LHCN-M2 (cell line): ENCODE results near the gene SNN. TPM values are rescaled to one million over a fixed set of nuclear protein-coding genes. Genes with fewer than 3 reads are reported as not detected.

Source experiments
- DNase-seq: peaks from one replicate; pipeline ENCODE4 v3.0.0-alpha.2; 2012; ENCODE audit warnings: low read depth
- total RNA-seq: library from RNA; depleted of rRNA; stranded (reverse); fragments of >200 nt; gene quantifications from 2 replicates; pipeline ENCODE4 v1.2.3, GENCODE V29; 2014

Gene SNN
- total RNA-seq, 1 experiment from 2014 or later = 12.4 TPM

DNA sequence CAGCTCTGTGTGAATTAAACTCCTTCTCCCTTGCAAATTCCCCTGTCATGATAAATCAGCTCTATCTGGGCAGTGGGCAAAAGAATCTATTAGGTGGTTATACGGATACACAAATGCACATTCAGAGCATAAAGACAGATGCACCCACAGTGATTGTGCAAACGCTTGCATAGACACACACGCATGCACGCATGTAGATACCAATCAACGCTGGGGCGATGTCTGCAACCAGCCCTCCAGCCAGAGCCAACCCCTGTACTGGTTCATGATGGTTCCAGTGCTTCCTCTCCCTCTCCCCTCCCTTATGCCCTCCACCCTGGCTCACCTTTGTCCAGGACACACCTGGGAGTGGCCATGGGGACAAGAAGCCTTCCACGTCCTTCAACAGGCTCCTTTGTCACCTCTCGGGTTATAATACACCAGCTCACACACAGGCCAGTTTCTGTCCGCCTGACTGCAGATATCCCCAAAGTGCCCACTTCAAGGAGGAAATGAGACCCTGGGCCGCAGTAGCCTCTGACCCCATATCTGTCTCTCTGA is 33.1 kb upstream of the SNN start:
- DNase-seq = no peak

GRCh38 chr16:11635679-11636171 is 32.5 kb upstream of the SNN start:
- no peak for DNase-seq

DNA sequence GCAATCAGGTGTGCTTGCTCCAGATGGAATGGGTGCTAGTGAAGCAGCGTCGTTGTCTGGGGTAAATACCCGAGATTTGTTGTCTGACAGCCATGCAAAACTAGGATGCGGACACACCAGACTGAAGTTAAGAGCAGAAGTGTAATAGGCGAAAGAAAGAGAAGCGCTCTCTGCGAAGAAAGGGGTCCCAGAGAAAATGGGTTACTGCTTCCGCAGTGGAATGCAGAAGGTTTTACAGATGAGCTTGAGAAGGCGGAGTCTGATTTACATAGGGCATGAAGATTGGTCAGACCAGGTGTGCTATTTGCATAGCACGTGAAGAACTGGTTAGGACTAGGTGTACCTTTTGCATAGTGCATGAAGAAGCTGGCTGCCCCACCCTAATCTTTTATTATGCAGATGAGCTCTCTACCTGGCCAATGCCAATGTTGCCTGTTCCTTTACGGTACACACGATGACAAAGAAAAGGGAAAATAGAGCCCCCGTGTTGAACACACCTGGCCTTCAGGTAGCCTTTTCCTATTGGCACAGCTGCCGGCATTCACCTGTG is 32.0 kb upstream of the SNN start:
- no peak for DNase-seq

DNA sequence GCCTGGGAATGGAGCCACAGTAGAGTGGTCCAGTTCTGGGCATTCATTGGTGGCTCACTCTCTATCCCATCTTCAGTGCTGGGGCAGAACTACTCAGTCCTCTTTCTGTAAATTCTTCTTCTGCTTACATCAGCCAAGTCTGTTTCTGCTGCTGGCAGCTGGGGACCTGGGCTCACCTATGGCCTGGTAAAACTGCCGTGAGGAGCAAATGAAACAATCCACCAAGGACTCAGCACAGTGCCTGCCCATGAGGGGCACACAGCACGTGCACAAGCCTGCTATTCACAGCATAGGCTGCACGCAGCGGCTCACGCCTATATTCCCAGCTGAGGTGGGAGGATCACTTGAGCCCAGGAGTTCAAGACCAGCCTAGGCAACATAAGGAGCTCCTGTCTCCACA is 30.9 kb upstream of the SNN start:
- no peak for DNase-seq

DNA sequence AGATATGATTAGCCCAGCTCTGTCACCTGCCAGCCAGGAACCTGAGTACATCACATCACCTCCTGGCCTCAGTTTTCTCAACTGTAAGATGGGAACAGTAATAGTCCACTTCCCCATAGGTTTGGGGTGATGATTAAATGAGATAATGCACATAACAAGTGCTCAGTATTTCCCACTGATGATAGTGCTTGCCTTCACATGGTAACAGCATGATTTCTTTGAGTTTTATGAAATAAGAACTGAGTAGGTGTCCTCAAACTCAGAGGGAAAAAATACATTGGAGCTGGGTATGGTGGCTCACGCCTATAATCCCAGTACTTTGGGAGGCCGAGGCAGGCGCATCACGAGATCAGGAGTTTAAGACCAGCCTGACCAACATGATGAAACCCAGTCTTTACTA is 30.1 kb upstream of the SNN start:
- DNase-seq = no peak

- no peak for DNase-seq
Measured at GRCh38 chr16:11639008-11639562, 29.2 kb upstream of the SNN start.

GRCh38 chr16:11639925-11640899 is 28.0 kb upstream of the SNN start:
- peak; percentile 85 for DNase-seq

GRCh38 chr16:11640987-11641817 is 27.1 kb upstream of the SNN start:
- peak; percentile 46 for DNase-seq

- no peak for DNase-seq
Measured at GRCh38 chr16:11642765-11643116, 25.5 kb upstream of the SNN start.

DNA sequence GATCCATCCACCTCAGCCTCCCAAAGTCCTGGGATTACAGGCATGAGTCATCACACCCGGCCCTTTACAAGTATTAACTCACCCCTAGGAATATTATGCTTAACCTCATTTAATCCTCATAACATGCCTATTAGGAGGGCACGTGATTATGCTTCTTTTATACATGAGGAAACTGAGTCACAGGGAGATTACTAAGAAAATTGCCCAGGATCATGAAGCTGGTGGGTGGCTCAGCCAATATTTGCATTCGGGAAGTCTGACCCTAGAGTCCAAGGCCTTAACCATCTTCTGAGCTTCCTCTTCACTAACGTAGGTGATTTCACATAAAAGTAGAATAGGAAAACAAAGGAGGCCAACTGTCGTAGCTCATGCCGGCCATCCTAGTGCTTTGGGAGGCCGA is 19.0 kb upstream of the SNN start:
- DNase-seq = no peak

DNA sequence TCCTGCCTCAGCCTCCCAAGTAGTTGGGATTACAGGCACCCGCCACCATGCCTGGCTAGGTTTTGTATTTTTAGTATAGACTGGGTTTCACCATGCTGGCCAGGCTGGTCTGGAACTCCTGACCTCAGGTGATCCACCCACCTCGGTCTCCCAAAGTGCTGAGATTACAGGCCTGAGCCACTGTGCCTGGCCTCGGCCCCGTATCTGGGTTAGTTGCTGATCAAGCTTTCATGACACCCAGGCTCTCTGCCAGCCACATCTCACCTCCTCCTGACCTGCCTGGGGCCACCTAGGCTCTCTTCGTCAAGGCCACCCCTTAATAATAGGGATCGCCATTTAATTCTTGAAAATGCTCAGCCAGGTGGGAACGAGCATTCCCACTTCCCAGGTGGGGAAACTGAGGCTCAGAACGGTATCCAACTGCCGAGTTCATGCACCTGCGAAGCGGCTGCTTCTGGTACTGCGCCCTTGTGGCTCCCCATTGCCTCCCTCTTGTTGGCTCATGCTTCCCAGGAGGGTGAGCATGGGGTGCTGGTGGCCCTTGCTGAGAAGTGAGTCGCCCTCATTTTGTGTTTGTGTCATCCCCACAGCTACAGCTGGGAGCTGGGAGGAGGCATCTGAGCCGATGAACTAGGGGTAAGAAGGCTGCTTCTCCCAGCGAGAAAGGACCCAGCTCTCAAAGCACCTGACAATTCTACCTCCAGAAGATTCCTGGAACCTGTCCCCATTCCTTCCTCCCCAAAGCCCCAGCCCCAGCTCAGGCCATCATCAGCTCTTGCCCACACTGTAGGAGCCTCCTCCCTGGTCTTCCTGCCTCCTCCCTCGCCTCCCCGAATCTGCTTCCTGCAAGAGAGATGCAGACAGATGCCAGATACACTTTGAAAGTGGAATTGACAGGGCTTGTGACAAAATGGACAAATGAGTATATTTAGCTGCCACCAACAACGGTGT is 17.3 kb upstream of the SNN start:
- DNase-seq = no peak

GRCh38 chr16:11651796-11652195 is 16.5 kb upstream of the SNN start:
- no peak for DNase-seq

GRCh38 chr16:11655655-11656054 is 12.6 kb upstream of the SNN start:
- no peak for DNase-seq

GRCh38 chr16:11657556-11657955 is 10.7 kb upstream of the SNN start:
- DNase-seq = no peak

GRCh38 chr16:11658896-11659708 is 9.2 kb upstream of the SNN start:
- DNase-seq = no peak

DNA sequence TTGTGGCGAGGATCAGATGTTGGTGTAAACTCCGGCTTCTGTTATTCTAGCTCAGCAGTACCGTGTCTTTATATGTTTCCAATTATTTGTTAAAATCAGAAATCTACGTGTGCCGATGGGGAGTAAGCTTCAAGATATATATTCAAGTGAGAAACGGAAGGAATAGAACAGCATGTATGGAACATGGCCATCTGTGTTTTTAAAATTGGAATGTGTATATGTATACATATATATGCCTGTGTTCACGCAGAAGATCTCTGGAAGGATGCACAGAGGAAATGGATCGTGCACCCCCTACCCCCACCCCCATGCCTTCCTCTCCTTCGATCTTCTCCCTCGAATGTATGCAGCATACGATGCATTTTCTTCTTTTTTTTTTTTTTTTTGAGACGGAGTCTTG is 7.7 kb upstream of the SNN start:
- DNase-seq = no peak

DNA sequence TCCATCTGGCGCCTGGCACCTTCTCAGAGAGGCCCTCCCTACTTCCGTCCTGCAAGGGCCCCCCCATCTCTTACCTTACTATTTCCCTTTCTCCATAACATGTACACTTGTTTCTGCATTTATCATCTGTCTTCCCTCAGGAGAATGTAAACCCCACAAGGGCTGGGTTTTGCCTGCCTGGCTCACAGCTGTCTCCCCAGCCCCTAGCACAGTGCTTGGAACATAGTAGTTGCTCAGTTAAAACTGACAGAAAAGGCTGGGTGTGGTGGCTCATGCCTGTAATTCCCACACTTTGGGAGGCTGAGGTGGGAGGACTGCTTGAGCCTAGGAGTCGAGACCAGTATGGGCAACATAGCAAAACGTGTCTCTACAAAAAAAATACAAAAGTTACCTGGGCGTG is 5.7 kb upstream of the SNN start:
- no peak for DNase-seq

GRCh38 chr16:11665071-11665491 is 3.2 kb upstream of the SNN start:
- DNase-seq = no peak
